GM12865 (cell line): ENCODE measurements around the gene PGC.

Experiments
- DNase-seq: peaks from one replicate; pipeline ENCODE4 v3.0.0; 2010; ENCODE audit warnings: low read depth
- H3K4me3 ChIP-seq: 2 replicates; pipeline ENCODE4 v1.5.1; 2011; ENCODE audit warnings: mild to moderate bottlenecking, low read depth, low read length, control low read depth
- CTCF ChIP-seq: IDR thresholded peaks from 2 replicates; pipeline ENCODE4 v1.5.1; 2011; ENCODE audit warnings: low read length, control low read depth, low read depth, inconsistent platforms; ENCODE audit not compliant: insufficient read depth; ENCODE audit errors: missing control alignments

Gene PGC

GRCh38 chr6:41728073-41728936 lies 18.9 kb downstream of the PGC start:
- DNase-seq: peak; percentile 21
- no peak for TF ChIP-seq CTCF
- H3K4me3 ChIP-seq: peak overlapping the region; percentile 83

DNA sequence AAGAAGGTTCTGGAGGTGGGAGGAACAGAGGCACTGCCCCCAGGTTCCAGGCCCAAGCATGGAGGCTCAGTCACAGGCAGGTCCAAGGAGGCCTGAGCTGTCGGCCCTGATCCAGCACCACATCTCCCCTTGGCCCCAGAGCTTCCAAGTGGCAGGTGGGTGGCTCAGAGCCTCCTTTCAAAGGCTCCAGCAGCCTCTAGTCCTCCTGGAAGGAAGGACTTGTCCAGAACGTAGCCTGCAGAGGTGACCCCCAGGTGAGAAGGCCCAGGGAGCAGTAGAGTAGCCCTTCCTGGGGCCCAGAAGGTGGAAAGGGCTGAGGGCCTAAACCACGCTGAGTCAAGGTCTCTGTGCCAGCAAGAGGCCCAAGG lies 19.5 kb downstream of the PGC start:
- no peak for DNase-seq
- H3K4me3 ChIP-seq: no peak overlapping the region
- no peak for TF ChIP-seq CTCF

GRCh38 chr6:41726876-41727275 lies 20.3 kb downstream of the PGC start:
- H3K4me3 ChIP-seq: no peak overlapping the region
- no peak for TF ChIP-seq CTCF
- no peak for DNase-seq

GRCh38 chr6:41724586-41725501 lies 22.4 kb downstream of the PGC start:
- no peak for DNase-seq
- peak; percentile 22 for TF ChIP-seq CTCF
- H3K4me3 ChIP-seq: peak overlapping the region; percentile 83

DNA sequence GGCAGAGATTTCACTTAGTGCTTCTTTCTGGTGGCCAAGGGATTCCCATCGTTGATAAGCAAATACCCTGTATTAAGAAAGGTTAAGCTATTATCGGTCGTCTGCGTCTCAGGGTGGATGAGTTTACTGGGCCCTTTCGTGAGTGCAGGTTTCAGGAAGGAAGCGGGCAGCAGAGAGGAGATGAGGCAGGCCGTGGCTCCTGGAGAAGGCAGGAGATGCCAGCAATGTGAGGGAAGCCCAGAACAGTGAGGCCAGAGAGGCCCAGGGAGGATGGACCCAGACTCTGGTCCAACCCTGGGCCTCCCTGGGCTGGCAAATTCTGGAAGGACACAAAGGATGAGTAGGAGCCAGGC lies 23.0 kb downstream of the PGC start:
- peak overlapping the region; percentile 83 for H3K4me3 ChIP-seq
- TF ChIP-seq CTCF: no peak
- peak; percentile 60 for DNase-seq

- H3K4me3 ChIP-seq: peak overlapping the region; percentile 83
- peak; percentile 94 for DNase-seq
- peak; percentile 7 for TF ChIP-seq CTCF
Observed at GRCh38 chr6:41723530-41724227, 23.5 kb downstream of the PGC start.
